Vagina (tissue), 2 donors: ENCODE measurements around the gene CFI.

Experiments
- POLR2AphosphoS5 ChIP-seq, 2 donors: sonication (generic); formaldehyde crosslinking; IDR thresholded peaks; one replicate each; pipeline ENCODE4 v1.9.0; 2017; ENCODE audit warnings: antibody characterized with exemption in 2 of 2, mild to moderate bottlenecking in 2 of 2, low read depth in 1 of 2; ENCODE audit not compliant: insufficient read depth in 1 of 2
- TF ChIP-seq, protein P1 (sequence below), 3 experiments: fragments of 450-650 bp in 2 of 3; fragments of 200-600 bp in 1 of 3; sonication (generic) in 1 of 3; IDR thresholded peaks; one replicate each; pipeline ENCODE4 v1.5.1; 2017 to 2019; ENCODE audit warnings: antibody characterized with exemption in 3 of 3, mild to moderate bottlenecking in 2 of 3, moderate library complexity in 2 of 3

DNA sequence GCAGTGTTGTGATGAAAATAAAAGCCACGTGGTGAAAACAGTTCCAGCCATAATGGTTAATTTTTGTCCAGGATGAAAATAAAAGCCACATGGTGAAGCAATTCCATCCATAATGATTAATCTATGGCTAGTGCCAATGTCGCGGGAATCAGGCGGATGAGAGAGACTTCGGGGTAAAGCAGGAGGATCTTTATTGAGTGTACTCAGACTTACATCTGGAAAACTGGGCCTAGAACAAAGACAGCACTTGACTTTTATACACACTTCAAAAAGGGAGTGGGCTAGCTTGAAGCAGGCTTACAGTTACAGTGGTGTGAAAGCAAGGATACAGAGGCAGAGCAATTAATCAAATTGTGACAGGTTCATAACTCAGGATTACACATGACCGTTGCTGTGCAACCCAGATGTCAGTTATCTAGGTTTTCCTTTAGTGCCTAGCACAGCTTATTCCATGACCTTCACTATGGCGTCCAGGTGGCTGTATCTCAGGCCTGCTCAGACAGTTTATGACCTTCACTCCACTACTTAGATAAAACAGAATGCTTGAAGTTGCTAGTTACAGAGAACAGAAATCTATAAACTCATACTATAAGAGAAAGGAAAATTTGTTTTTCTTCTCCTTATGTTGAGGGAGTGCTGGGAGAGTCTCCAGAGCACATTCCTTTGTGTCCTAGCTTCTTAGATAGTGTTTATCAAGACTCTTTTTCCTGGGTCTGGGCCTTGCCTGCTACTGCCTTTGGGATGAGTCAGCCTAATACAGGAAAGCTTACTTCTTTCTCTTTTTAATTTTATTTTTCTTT is 66.0 kb downstream of the CFI start:
- TF ChIP-seq, protein P1, sequence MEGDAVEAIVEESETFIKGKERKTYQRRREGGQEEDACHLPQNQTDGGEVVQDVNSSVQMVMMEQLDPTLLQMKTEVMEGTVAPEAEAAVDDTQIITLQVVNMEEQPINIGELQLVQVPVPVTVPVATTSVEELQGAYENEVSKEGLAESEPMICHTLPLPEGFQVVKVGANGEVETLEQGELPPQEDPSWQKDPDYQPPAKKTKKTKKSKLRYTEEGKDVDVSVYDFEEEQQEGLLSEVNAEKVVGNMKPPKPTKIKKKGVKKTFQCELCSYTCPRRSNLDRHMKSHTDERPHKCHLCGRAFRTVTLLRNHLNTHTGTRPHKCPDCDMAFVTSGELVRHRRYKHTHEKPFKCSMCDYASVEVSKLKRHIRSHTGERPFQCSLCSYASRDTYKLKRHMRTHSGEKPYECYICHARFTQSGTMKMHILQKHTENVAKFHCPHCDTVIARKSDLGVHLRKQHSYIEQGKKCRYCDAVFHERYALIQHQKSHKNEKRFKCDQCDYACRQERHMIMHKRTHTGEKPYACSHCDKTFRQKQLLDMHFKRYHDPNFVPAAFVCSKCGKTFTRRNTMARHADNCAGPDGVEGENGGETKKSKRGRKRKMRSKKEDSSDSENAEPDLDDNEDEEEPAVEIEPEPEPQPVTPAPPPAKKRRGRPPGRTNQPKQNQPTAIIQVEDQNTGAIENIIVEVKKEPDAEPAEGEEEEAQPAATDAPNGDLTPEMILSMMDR (IDR thresholded peaks at IDR 0.05): no peak
- no peak for TF ChIP-seq POLR2AphosphoS5 (IDR thresholded peaks at IDR 0.05; ENCODE audit: insufficient read depth in 1 of 2, low read depth in 1 of 2)
